Sigmoid colon (tissue), 7 donors: ENCODE data around the gene GDAP1L1. TPM values are rescaled to one million over a fixed set of nuclear protein-coding genes. Genes with fewer than 3 reads are reported as not detected.

Source experiments
- DNase-seq: peaks from one replicate; pipeline ENCODE4 v3.0.0-alpha.2; 2019
- H3K27ac ChIP-seq, 4 donors: fragments of 200-600 bp; sonication (generic); one replicate each; pipeline ENCODE4 v1.5.1; 2016 to 2019; ENCODE audit warnings: mild to moderate bottlenecking in 1 of 4
- H3K27me3 ChIP-seq, 3 donors: fragments of 200-600 bp; sonication (generic); one replicate each; pipeline ENCODE4 v1.5.1; 2019; ENCODE audit warnings: mild to moderate bottlenecking in 1 of 3
- H3K36me3 ChIP-seq, 4 donors: fragments of 200-600 bp; sonication (generic); one replicate each; pipeline ENCODE4 v1.5.1; 2016 to 2019
- H3K4me1 ChIP-seq, 4 donors: fragments of 200-600 bp; sonication (generic); one replicate each; pipeline ENCODE4 v1.5.1; 2017 to 2019
- H3K4me3 ChIP-seq, 4 donors: fragments of 200-600 bp; sonication (generic); one replicate each; pipeline ENCODE4 v1.5.1; 2017 to 2019; ENCODE audit warnings: mild to moderate bottlenecking in 2 of 4, moderate library complexity in 1 of 4
- H3K9me3 ChIP-seq, 4 donors: fragments of 200-600 bp in 3 of 4; sonication (generic) in 3 of 4; one replicate each; pipeline versions ENCODE4 v1.5.1 to v1.6.1; 2013 to 2019
- CTCF ChIP-seq, 4 experiments: fragments of 450-650 bp in 3 of 4; fragments of 200-600 bp in 1 of 4; IDR thresholded peaks; one replicate each; pipeline ENCODE4 v1.5.1; 2016 to 2019; ENCODE audit warnings: antibody characterized with exemption in 4 of 4, mild to moderate bottlenecking in 3 of 4, moderate library complexity in 2 of 4
- EP300 ChIP-seq, 4 donors: sonication (generic); formaldehyde crosslinking; IDR thresholded peaks; one replicate each; pipeline ENCODE4 v1.6.1; 2017; ENCODE audit warnings: antibody characterized with exemption in 4 of 4
- POLR2A ChIP-seq, 2 donors: fragments of 450-650 bp; IDR thresholded peaks; one replicate each; pipeline ENCODE4 v1.6.1; 2016; ENCODE audit warnings: antibody characterized with exemption in 2 of 2, mild to moderate bottlenecking in 2 of 2, moderate library complexity in 2 of 2
- POLR2AphosphoS5 ChIP-seq, 4 donors: sonication (generic); formaldehyde crosslinking; IDR thresholded peaks; one replicate each; pipeline ENCODE4 v1.6.1; 2017; ENCODE audit warnings: antibody characterized with exemption in 4 of 4
- WGBS, 2 donors: extraction: QIAGEN DNeasy Blood & Tissue Kit; methylation state at CpG; one replicate each; pipeline ENCODE4 v1.1.7; 2013; 5-methylcytosine and 5-hydroxymethylcytosine counted together
- intact Hi-C: fragments of 100-400 bp; cut with DNase I; formaldehyde crosslinking; loops from one replicate; pipeline ENCODE4 v1.15.1; 2023
- polyA plus RNA-seq, 3 donors: library from polyadenylated mRNA; stranded (reverse); fragments of 200-250 nt; gene quantifications; one replicate each; pipeline ENCODE4 v1.2.3, GENCODE V29; 2013
- total RNA-seq, 4 donors: library from RNA; depleted of rRNA; stranded (reverse); fragments of >200 nt; gene quantifications; one replicate each; pipeline ENCODE4 v1.1.0, GENCODE V29; 2016
- donor health status: healthy with polysubstance abuse.
- donor health status: Bipolar disorder and iron deficiency.
- donor health status: healthy.

GDAP1L1 gene
- total and polyA plus RNA-seq, 7 donors: 0.20 to 1.4 (median 0.60) TPM; not detected in 2

DNA sequence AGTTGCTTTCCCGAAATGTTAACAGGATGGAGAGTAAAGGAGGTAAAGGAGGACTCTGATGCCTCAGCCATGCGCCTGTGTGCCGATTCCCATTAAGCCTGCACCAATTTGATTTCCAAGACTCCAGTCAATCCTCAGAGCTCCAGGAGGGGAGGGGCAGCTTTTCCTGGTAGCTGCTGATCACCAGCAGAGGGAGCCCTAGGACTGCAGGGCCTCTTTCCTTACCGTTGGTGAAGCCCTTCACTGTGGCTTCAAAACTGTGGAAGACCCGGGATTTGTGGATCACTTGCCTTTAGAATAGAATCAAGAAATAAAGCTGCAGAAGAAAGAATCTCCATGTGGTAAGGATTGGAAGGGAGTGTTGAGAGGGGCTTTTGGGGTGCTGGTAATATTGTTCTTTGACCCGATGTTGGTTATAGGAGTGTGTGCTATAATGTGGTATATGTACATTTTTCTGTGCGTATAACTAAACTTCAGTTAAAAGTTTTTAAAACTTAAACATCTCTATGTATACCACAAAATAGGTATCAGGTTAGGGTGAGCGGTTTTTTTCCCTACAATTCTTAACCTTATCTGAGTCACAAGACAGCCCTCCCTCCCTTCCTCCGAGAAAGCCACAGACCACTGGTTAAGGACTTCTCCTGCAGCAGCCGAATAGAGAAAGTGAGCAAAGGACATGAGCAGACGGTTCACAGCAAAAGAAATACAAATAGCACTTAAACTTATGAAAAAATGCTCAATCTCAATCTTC is 29.6 kb upstream of the GDAP1L1 start:
- H3K27ac ChIP-seq: no peak overlapping the region
- peak; percentile 24 to 83 (median 78) for TF ChIP-seq CTCF (IDR thresholded peaks at IDR 0.05)
- TF ChIP-seq POLR2AphosphoS5 (IDR thresholded peaks at IDR 0.05): no peak
- DNase-seq: no peak
- H3K9me3 ChIP-seq: no peaks in the 10 kb centered on the region
- no peaks in the 10 kb centered on the region for H3K36me3 ChIP-seq
- WGBS, 2 donors: 22 to 35% methylated on average over 11 of the region's 11 CpGs
- intact Hi-C loops: loop anchor here (10.0 kb wide), 5 partner anchors 167 to 763 kb away; partner anchors contain the start of genes ADA, SRSF6 and TTPAL
- H3K4me3 ChIP-seq: no peak overlapping the region
- peaks cover 0 to 22% (median 5%) of the 10 kb centered on the region in 4 donors for H3K4me1 ChIP-seq
- H3K27me3 ChIP-seq: no peaks in the 10 kb centered on the region

- Histone ChIP-seq H3K4me1 (peaks cover 0 to 22% (median 3%) of the 10 kb centered on the region in 4 donors), H3K27me3 (no peaks in the 10 kb centered on the region), H3K36me3 (no peaks in the 10 kb centered on the region), H3K9me3 (no peaks in the 10 kb centered on the region), H3K4me3 (no peak overlapping the region), H3K27ac (no peak overlapping the region)
- no peak for DNase-seq
- 25 to 28% methylated on average over 4 of the region's 4 CpGs for WGBS, 2 donors
- intact Hi-C loops: loop anchor here (10.0 kb wide), 5 partner anchors 166 to 764 kb away; partner anchors contain the start of genes ADA, SRSF6 and TTPAL
- TF ChIP-seq POLR2AphosphoS5 (IDR thresholded peaks at IDR 0.05) (no peak), EP300 (IDR thresholded peaks at IDR 0.05) (no peak), CTCF (IDR thresholded peaks at IDR 0.05) (no peak)
Measured at GRCh38 chr20:44218446-44218845, 28.7 kb upstream of the GDAP1L1 start.

GRCh38 chr20:44219170-44219730 is 27.9 kb upstream of the GDAP1L1 start:
- Histone ChIP-seq H3K27ac (no peak overlapping the region), H3K4me1 (peaks cover 0 to 22% (median 3%) of the 10 kb centered on the region in 4 donors), H3K4me3 (no peak overlapping the region), H3K27me3 (no peaks in the 10 kb centered on the region), H3K9me3 (no peaks in the 10 kb centered on the region), H3K36me3 (no peaks in the 10 kb centered on the region)
- DNase-seq: no peak
- 53 to 56% methylated on average over 5 of the region's 5 CpGs for WGBS, 2 donors
- TF ChIP-seq POLR2A (IDR thresholded peaks at IDR 0.05) (no peak), POLR2AphosphoS5 (IDR thresholded peaks at IDR 0.05) (no peak), CTCF (IDR thresholded peaks at IDR 0.05) (no peak), EP300 (IDR thresholded peaks at IDR 0.05) (no peak)
- intact Hi-C loops: loop anchor here (10.0 kb wide), 5 partner anchors 166 to 764 kb away; partner anchors contain the start of genes ADA, SRSF6 and TTPAL

DNA sequence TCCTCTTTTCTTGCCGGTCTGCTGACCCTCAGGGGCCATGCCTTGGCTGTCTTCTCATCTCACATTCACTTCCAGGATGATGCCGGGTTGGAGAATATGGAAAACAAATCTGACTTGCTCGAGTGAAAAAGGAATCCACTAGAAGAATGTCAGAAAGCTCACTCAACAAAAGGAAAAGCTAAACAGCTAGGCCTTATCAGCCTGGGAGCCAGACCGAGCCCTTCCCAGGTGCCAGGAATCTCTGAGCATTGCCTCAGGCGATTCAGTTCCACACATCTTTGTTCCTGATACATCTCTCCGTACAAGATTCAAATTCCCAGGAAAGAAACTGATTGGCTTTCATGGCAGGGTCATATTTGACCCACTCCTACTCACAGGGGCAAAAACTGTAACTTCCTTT is 27.3 kb upstream of the GDAP1L1 start:
- TF ChIP-seq EP300 (IDR thresholded peaks at IDR 0.05) (no peak), POLR2A (IDR thresholded peaks at IDR 0.05) (no peak), CTCF (IDR thresholded peaks at IDR 0.05) (no peak), POLR2AphosphoS5 (IDR thresholded peaks at IDR 0.05) (no peak)
- Histone ChIP-seq H3K9me3 (no peaks in the 10 kb centered on the region), H3K4me1 (peaks cover 0 to 22% (median 3%) of the 10 kb centered on the region in 4 donors), H3K4me3 (no peak overlapping the region), H3K36me3 (no peaks in the 10 kb centered on the region), H3K27ac (no peak overlapping the region), H3K27me3 (no peaks in the 10 kb centered on the region)
- intact Hi-C loops: loop anchor here (10.0 kb wide), 5 partner anchors 165 to 765 kb away; partner anchors contain the start of genes ADA, SRSF6 and TTPAL
- no peak for DNase-seq
- WGBS, 2 donors: 41 to 76% methylated on average over 6 of the region's 6 CpGs
